DMS153 treated with DMSO at 0.1 percent for 48 hours (cell line): Measurements from ENCODE around the gene TP53BP1.

Experiments used
- DNase-seq: peaks from one replicate; lab custom pipeline; 2025; ENCODE audit not compliant: unreplicated experiment; lab: John Stamatoyannopoulos, UW

The TP53BP1 gene

DNA sequence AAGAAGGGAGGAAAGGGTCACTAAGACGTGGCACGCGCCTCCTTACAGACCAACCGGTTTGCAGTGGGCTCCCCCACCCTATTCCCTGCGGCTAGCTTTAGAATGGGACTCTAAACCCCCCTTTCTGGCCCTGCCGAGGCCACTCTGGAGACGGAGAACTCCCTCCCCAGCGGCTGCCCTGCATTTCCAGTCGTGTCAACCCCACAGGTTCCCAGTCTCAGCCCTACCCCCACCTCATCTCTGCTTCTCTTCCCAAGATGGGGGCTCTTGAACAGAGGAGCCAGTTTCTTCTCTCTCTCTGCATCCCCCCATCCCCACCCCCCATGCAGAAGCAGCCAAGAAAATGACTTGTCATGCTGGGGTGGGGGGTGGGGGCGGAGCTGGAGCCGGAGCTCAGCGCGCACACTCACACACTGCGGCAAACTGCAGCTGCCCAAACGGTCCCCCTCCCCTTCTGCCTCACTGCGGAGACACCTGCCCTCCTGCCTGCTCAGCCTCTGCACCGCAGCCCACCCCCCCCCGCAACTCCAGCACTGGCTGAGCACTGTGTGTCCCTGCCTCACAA is 25.3 kb upstream of the TP53BP1 start:
- DNase-seq, result peak; percentile 8

DNA sequence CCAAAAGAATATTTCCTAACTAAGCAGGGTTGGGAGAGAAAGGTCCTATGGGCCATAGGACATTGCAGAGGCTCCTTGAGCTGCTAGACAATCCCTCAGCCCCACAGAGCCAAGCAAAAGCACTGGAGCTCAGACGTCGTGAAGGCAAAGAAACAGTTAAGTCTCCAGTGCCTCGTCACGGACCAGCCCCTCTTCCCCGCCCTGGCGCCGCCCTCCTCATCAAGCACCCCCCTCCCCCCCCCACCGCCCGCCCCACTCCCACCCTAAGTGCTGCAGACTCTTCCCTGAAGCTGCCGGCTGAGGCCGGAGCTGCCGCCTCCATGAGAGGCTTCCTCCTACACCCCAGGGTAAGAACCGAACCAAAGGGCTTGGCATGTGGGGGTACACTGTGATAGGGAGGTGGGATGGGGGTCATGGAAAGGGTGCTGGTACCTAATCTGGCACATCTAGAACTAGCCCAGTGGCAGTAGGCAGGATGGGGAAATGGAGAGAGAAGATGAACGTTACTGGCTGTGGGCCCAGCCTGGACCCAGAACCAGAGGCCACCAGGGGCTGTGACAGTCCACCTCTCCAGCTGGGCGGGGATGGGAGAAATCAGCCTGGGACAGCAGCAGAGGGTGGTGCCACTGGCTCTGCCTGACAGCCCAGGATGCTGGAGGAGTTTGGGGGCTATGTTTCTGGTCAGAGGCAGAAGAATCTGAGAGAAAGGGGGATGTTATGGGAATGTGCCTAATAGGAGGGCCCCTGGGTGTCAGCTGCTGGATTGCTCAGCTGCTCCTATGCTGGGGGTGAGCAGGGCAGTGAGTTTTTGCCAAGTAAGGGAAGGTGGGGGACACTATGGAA is 24.6 kb upstream of the TP53BP1 start, which contains the start of gene MAP1A:
TSS of gene MAP1A (plus strand) at position 255 of the 843 bp plus-strand sequence. CDS start 3,866 bp downstream, outside the sequence.
- no peak for DNase-seq

DNA sequence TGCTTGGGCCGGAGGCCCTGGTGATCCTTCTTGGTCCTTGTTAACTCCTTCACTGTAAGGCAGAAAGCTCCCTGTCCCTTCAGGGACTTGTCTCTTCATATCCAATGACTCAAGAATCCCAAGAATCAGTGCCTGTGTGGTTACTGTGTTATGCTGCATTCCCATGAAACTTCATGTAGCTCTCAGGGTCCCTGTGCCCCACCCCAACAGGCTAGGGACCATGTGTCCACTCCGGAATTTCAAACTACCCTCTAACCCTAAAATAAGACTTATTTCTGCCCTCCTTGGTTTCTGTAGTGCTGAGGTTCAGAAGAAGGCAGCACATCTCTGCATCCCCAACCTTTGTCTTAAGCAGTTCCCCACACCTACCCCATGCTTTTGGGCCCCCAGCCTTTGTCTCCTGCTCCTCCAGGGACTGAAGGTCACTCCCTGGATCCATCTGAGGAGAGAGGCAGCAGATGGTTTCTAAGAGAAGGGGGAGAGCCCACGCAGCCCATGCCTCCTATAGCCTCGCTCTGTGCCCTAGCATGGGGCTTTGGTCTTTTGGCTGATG is 23.9 kb upstream of the TP53BP1 start:
- no peak for DNase-seq

DNA sequence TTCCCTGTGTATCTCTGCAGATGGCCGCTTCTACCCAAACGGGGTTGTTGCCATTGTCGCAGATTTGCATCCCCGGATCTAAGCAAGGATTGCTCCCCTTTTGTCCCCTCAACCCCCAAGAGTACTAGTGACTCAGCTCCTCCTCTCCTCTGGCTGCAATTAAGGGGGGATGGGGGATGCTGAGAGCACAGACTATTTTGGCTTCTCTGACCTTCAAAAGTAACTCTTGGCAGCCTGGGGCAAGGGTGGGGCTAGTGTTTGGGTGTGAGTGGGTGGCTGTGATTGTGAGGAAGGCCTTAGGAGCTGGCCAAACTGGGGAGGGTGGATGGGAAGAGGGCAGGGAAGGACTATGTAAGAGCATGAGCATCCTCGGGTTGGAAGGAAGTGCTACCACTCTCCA is 23.2 kb upstream of the TP53BP1 start:
- no peak for DNase-seq

DNA sequence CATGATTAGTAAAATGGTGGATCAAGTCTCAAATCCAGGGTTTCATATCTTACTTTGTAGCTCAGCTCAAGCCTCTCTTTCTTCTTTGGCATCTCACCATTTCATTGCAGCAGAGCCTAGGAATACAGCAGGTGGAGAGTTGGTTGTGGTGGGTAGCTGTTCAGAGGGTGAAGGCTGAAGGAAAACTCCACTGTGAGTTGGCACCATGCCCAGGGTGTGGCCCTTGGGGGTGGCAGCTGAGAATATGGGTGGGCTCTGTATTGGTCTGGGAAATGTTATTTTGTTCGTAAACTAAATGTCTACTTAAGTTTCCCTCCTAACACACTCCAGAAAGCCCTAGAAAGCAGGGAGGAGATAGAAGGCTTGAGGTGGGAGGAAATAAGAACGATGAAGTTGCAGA is 22.8 kb upstream of the TP53BP1 start:
- DNase-seq, result no peak

DNA sequence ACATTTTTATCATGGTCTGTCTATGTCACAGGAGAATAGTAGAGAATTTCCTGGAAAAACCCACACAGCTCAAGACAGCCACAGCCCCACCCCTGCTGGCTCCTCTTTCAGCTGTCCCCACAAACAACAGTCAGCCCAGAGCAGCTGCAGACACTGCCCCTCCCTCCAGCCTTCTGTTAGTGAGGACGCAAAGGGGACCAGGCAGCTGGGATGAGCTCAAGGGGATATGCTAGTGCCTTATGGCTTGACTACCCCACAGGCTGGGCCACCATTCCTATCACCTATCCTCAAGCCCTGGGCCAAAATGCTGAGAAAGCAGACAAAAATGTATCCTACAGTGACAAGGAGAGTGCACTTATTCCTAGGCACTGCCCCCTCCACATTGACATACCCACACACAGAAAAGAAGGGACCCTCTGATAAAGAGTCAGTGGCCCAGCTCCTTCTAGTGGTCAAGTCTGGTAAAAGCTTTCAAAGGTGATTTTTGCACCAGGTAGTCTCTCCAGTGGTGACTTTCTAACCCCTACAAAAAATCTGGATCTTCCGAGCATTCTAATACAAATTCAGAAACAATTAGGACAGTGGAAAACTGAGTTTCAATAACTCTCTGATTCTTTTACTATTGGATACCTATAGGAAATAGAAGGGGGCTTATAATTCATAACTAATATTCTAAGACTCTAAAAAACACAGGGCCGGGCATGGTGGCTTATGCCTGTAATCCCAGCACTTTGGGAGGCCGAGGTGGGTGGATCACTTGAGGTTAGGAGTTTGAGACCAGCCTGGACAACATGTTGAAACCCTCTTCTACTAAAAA is 21.5 kb upstream of the TP53BP1 start:
- no peak for DNase-seq

DNA sequence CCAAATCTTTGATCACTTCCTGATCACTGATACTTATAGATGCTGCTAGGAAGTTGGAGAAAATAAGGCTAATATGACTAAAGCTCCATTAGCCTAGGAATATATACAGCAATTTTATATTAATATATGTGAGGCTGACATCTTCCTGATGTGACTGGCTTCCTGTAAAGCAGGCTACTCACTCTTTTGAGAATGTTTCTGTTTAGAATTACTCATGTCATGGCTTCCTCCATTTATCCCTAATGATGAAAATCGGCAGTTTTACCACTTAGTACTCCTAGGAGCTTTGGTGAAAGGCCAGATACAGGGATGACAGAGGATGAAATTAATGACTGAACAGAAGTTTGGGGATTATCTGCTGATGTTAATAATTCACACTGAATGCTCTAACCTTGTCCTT is 20.6 kb upstream of the TP53BP1 start:
- DNase-seq, result no peak

DNA sequence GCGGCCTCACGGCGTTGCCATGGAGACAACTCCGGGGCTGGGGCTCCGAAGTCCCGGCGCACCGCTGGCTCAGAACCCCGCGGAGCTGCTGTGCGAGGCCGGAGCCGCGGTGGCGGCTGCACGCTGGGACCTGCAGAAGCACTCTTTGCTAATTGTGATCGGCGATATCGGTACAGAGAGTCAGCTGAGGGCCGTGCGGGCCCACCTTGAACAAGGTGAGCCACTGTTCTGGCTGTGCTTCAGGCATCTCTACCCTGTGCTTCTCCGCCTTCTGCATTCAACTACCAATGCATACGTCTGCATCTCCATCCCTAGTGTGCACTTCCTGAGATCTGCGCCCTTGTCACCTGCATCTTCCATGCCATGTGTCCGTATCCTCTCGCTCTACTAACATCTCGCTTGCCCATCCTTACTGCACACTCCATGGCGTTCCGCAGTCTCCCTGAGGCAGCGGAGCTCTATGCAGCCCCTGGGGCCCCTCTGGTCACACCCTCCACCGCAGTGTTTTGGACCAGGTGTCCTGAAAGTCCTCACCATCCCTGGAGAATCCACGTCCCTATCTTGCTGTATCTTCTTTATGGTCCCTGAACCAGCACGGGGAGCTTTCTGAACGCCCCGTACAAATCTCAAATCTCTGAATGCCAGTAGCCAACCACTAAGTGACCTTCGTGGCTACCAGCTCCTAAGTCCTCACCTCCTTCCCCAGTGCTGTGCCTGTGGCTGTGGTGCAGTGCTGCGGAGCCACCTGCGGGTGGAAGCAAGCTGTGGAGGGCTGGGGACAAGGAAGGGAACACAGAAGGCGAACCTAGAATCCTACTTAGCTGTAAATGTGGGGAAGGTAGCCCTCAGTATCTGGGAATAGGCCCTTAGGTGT is 18.3 kb upstream of the TP53BP1 start:
- DNase-seq, result peak; percentile 16

DNA sequence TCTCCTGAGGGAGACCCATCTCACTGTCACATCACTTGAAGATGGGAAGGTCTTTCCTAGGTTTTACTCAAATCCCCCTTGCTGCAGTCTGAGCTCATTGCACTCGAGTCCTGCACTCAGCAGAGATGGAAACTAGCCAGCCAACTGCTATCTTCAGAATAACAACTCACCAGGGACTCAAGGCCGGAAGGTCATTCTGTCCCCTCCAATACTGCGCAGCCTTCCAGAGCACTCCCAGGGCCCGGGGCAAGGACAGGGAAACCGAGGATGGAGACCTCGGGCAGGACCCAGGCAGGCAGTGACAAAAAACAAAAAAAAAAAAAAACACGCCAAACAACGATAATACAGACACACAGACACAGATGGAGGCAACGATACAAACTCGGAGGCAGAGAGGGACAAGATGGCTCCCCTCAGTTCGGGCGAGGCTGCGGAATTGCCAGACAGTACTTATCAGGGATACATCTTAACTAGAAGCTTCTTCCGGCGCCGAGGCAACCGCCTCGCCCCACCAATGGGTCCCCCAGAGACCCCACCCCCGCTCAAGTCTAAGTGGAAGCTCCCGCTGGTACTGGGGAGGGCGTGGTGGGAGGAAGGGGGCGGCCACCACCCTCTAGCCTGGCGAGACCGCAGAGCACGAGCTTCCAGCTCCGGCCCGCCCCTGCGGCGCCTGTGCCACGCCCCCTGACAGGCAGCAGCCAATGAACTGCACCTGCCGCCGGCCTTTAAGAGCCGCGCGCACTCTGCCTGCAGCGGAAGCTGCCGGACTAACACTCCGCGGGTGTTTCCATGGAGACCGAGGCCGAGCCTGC is 17.4 kb upstream of the TP53BP1 start:
- peak; percentile 70 for DNase-seq

DNA sequence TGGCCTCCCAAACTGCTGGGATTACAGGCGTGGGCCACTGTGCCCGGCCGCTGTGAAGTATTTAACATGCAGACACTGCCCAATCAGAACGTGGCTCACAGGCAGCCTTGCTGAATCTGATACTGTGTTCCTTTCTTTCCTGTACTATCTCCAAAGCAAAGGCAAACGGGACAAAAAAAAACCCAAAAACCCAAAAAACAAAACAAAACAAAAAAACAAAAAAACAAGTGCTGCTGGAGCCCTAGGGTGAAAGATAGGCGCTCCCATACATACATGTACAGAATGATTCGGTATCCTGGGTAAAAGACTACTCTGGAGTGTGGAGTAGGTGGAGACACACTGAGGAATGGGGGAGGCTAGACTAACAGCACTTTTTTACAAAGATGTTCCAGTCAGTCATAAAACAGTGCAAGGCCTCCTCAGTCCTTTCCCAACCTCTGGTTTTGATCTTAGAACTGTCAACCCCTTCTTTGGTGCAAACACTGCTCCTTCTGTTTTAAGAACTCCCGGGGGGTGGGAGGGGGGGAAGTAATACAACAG is 16.8 kb upstream of the TP53BP1 start:
- DNase-seq, result no peak

DNA sequence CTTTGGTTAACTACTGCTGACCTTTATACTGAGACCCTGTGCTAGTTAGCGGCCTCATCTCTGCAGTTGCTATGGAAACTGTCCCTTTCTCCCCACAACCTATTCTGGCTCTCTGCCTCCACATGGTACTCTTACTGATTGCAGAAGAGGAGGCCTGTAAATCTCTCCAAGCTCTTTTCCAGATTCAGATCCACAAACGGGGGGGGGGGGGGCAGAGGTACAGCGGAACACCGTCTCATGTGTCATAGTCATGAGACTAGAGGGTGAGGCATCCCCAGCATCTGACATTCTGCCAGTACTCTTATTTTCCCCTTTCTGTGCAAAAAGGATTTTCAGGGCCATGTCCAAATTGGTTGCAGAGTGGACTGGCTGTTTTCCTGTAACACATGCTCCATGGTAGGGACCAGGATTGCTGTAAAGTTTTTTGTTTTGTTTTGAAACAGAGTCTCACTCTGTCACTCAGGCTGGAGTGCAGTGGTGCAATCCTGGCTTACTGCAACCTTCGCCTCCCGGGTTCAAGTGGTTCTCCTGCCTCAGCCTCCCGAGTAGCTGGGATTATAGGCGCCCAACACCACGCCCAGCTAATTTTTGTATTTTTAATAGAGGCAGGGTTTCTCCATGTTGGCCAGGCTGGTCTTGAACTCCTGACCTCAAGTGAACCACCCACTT is 16.2 kb upstream of the TP53BP1 start:
- DNase-seq, result no peak

DNA sequence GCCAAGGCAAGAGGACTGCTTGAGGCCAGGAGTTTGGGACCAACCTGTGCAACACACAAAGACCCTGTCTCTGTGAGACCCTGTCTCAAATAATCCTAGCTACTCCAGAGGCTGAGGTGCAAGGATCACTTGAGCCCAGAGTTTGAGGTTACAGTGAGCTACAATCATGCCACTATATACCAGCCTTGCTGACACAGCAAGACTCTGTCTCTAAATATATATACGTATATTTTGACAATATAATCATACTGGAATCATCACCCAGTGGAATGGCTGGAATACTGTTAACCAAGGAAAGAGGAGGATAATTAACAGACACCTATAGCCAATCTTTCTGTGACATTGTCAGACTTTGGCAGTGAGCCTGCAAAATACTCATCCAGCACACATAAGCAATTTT is 15.5 kb upstream of the TP53BP1 start:
- no peak for DNase-seq

DNA sequence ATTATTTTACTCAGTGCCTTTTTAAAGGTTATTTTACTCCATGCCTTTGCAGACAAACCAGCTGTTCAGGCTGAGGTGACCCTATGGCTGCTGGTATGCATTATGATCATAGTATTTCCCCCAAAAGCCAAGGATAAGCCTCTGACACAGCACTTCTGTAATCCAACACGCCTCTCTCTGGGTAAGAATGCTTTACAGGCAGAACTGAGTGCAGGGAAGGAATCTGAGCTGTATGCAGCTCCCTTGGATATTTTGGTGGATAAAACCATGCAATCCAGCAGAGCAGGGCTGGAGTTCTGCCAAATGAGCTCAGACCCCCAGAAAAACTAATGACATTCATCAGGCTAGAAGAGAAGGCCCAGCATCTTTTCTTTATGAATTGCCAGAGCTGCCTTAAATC is 12.8 kb upstream of the TP53BP1 start:
- no peak for DNase-seq

DNA sequence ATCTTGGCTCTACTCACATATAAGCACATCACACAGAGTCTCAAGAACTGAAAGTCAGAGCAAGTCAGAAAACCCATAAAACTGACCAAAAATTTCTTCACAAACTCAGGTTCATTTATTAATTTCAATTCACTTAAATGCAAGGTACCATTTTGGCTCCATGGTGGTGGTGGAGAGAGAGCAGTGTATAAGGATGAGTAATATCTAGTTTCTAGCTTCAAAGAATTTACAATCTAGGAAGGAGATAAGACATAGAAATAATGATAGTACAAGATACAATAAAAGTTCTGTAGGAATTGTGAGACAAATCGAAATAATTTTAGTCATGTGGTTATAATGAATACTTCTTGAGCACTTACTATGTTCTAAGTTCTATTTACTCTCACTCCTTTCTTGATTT is 6.7 kb upstream of the TP53BP1 start:
- DNase-seq, result no peak

DNA sequence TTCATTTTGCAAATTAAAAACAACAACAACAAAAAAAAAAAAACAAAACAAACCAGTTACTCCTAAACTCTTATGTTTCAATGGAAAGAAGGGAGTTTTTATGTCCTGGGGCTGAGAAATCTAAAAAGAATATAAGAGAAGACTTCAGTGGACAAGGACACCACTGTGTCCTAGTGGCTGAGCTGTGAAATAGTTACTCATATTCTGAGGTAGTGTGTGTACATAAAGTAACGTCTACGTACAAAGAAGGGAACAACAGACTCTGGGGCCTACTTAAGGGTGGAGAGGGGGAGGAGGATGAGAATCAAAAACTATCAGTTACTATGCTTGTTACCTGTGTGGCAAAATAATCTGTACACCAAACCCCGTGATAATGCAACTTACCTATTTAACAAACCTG is 6.0 kb upstream of the TP53BP1 start:
- DNase-seq, result no peak

DNA sequence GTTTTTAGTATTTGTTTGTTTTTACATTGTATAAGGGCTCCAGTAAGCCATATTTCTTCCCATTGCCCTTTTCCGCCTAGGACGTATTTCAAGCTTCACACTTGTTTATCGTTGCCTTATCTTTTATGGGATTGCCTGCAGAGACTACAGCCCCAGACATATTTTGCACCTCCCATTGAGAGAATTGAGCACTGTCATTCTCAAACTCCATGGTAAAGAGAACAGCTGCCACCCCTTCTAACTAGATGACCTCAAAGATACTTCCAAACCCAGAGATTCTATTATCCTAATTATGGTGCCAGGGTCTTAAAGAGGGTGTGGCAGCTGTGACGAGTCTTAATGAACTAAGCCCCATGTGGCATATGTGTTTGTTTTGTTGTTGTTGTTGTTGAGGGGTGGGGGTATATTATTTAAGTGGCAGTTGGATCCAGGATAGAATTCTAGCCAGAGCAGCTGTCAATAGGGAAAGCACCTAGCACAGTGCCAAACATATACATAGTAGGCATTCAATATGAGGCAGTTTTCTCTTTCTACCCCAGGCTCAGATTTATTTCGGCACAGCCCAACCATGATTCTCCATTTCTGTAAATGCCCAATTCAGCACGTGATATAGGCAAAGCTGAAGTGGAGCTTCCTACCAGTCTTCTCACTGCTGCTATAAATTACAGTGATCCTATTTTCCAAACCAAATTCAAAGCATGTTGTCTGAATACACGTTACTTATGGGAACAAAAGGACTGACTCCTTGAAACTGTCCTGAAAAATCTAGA is 932 bp upstream of the TP53BP1 start:
- no peak for DNase-seq

DNA sequence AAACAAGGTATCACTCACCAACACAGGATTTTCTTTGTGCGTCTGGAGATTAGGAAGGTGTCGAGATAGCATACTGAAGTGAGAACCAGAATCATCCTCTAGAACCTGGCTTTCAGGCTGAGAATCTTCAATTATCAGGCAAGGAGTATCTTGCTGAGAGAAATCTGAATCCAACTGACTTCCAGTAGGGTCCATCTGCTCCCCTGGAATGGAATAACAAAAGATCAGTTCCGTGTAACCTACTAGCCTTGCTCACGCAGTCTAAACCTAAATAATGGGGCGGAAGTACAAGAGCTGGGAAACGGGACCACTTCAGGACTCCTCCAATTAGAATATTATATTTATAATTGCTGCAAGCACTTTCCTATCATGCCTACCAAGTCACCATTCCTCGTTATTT is 690 bp downstream of the TP53BP1 start:
- no peak for DNase-seq

DNA sequence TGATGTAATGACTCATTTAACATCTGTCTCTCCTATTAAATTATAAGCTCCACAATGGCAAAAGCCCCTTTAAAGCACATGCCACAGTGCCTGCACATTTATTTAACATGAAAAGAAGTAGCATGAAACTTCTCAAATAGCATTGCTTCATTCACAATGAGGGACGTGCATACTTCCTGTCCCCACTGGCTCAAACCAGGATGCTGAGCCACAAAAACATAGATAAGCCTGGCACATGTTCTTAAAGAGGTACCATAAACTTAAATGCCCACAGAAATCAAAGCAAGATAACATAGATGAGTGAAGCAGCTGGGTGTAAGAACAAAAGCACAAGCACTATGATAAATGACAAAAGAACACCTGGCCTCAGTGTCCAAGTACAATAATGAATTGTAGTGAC is 3.8 kb downstream of the TP53BP1 start:
- no peak for DNase-seq
